HPDE6-E6E7 (cell line): ENCODE measurements around the gene MAP2K3.

ENCODE experiments used
- DNase-seq: peaks from one replicate; pipeline ENCODE4 v3.0.0; 2011; ENCODE audit warnings: missing footprints; ENCODE audit errors: extremely low spot score

Gene MAP2K3

DNA sequence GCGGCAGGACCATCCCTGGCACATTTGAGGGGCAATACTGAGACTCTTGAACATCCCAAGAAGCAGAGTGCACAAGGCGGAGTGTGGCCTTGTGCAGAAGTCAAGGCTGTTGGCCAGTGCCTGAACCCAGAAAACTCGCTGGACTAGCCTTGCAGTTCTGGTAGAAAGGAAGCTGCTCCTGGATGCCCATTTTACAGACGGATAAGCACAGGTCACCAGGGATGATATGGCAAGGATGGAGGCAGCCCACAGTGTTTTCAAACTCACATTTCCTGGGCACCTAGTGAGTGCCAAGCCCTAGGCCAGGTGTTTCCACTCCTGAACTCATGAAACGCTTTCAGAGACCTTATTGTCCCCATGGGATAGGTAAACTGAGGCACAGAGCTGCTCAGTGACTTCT is 1.7 kb upstream of the MAP2K3 start:
- no peak for DNase-seq

DNA sequence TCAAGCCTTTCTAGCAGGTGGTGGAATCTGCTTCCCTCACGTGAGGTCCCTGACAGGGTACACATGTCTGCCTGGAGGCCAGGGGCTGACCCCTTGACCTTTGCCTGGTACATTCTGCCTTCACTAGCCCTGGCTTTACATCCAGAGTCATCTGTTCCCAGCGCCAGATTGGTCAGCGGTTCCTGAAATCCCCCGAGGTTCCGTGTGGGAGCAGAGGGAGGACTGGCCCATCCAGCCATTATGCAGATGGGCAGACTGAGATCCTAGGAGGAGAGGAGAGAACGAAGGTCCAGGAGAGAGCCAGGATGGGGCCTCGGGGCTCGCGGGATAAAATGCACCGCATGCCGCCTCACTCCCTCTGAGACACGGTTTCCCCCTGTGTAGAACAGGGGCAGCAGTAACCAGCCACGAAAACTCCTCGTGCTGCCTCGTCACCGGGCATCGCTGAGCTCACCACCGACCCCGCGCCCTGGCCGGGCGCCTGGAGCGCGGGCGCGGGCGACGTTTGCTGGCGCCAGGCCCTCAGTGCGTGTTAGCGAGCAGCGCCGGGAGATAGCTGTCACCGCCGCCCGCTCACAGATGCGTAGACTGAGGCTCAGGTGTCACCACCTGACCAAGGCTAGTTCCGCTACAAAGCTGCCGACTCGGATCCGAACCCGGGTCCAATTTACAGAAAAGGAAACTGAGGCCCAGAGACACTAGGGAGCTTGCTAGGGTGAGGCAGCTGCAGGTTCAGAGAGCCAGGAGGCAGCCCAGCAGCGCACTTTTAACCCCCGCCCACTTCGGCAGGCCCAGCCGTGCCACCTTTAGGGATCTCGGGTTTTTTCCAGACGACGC is 811 bp upstream of the MAP2K3 start:
- no peak for DNase-seq

DNA sequence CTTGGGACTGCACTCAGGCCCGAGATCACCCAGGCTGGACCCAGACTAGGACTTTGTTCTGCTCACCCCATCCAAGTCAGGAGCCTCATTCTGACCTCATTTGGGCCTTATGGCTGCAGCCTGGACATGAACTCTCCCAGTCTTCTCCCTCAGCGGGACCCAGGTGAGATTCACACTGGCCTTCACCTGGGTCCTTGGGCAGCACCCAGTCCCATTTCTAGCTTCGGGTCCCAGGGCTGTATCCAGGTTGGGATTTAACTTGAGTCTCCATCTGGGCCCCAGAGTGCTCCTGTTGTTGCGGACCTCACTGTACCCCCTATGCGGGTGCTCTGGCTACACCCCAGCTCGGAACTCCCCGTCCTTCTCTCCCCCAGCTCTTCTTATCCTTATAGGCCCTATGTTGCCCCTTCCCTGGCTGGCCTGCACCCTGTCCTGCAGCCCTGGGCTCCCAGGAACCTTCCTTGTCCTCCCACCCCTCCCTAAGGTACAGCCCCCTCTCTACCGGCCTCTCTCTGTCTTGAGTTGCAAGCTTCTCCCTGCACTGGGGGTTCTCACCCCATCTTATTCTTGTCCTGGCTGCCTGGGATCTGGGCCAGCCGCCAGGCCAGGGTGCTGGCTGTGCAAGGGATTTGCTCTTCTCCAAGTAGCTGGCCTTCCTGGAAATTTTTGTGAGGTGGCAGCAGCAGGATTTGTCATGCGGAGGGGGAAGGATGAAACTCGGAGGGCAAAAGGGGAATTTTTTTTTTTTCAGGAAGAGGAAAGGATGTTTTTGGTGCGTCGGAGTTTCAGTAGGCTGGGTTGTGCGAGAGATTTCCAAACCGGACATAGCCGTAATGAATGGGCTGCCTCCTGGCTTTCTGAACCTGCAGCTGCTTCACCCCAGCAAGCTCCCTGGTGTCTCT is 904 bp downstream of the MAP2K3 start:
- no peak for DNase-seq

DNA sequence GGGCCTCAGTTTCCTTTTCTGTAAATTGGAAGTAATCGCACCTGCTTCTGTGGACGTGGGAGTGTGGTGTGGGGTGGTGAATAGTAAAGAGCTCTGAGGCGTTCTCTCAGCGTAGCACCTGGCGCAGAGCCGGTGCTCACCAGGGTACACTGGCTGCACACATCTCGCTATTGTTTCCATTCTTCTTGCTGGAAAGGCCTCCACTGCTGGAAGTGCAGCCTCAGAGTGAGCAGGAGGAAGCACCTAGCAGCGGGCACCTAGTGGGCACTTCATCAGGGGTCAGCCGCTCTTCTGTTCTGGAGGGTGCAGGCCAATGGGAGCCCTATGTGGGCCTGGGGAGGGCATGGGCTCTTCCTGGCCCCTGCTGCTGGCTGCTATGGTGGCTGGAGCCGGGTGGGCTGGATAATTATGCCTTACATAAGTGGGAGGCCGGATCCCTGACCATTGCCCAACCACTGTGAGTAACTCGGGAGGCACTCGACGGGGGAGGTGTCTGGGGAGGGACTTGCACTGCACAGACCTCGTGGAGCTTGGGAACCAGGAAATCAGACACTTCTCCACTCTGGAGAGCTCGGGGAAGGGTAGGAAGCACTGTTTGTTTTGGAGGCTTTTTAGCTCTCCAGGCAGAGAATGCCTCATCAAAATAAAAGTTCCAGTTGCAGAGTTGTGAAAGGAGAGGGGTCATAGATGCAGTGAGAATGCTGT is 1.7 kb downstream of the MAP2K3 start:
- peak; percentile 88 for DNase-seq

DNA sequence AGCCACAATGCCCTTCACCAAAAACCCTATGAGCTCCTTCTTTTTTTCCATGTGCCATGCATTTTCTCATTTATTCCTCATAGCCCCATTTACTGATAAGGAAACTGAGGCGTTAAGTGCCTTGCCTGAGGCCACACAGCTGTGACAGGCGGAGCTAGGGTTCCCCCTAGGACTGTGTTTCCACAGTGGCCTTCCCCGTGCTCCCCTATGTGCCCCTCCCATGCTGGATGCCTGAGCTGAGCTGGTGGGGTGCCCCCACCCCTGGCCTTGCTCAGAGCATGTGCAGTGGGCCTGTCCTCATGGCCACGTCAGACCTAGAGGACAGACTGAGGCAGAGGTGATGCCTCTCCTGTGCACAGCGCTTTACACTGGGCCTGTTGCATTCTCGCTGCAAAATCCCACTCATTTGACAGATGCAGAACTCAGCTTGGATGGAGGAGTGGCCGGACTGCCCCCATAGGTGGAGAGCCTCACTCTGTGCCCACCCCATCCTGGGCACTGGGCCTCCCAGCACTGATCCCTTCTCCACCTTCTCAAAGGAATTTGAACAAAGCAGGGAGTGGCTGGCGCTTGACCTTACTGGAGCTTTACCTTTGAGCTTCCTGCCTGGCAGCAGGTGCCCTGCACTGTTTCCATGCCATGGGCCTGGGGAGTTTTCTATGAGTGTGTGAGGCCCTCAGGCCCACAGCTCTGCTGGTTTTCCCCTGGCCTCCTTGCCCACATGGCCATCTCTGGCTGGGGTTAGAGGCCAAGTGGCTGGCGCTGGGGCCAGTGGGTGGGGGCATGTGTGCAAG is 2.6 kb downstream of the MAP2K3 start:
- no peak for DNase-seq

DNA sequence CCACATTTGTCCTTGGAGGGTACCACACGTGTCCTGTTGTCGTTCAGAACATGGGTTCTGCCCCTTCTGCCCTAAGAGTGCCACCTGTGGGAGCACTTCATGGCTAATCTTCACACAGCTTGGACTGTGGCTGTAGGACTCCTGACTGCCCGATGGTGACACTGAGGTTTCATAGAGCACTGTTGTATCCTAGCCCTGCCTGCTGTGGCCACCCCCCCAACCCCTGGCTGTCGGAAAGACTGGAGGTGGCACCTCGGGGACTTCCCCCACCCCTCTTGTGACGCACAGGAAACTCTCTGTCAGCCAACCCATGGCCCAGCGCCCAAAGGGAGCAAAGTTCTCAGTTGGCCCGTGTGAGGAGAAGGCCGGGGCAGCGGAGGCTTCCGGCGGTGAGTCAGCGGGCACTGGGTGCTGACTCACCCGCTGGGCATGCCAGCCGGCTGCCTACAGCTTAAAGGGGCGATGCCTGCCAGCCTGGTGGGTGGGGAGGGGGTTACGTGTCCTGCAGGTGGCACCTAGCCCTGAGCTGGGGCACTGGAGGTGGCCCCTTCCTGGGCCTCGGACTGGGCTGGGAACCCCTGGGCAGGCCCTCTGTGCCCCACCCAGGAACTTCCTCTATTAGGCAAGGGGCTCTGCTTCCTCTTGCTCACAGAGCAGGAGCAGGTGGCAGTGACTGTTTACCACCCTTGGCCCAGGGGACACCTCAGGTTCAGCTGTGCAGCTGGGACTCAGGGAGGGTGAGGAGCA is 3.4 kb downstream of the MAP2K3 start:
- peak; percentile 87 for DNase-seq

DNA sequence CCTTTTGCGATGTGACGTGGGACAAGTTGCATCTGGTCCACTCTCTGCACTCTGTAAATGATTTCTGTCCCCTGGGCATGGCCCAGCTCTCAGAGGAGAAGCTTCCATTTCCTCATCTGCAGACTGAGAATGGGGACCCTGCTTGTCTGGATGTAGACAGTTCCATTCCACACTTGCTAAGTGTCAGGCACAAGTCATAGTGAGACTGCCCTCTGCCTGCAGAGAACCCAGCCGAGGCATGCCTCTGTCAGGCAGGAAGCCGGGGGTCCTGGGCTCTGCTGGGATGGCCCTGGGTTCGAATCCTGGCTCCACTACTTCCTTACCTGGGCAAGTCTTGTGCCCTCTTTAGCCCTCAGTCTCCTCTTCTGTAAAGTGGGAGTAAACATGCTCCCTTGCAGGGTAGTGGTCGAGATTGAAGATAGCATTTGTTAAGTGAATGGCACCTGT is 4.1 kb downstream of the MAP2K3 start:
- no peak for DNase-seq

DNA sequence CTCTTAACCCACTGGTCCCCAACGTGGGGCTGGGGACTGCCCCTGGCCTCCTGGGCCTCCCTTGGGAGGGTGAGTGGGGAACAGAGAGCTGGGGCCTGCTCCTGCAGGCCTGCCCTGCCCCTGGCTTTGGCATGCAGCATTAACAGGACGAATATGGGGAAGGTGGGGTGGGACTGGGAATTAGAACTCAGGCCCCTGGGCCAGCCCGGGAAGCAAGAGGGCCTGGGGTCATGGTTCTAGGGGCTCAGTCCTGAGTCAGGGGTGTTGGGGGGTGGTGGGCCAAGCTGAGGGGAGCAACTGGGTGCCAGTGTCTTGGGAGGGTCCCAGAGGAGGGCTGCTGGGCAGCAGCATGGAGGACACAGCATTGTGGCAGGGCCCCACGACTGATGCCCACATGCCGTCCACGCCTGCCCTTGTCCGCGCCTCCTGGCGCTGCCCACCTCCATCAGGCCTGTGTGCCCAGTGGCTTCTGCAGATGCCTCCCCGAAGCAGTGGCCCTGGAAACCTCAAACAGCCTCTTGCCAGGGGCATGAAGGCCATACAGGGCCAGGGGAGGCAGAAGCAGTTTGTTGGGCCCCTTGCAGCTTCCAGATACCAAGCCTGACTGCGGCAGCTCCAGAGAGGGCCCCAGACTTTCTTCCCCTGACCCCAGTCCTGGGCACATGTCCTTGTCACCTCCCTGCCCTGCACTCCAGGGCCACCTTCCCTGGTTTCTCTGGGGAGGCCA is 4.8 kb downstream of the MAP2K3 start:
- DNase-seq = no peak

DNA sequence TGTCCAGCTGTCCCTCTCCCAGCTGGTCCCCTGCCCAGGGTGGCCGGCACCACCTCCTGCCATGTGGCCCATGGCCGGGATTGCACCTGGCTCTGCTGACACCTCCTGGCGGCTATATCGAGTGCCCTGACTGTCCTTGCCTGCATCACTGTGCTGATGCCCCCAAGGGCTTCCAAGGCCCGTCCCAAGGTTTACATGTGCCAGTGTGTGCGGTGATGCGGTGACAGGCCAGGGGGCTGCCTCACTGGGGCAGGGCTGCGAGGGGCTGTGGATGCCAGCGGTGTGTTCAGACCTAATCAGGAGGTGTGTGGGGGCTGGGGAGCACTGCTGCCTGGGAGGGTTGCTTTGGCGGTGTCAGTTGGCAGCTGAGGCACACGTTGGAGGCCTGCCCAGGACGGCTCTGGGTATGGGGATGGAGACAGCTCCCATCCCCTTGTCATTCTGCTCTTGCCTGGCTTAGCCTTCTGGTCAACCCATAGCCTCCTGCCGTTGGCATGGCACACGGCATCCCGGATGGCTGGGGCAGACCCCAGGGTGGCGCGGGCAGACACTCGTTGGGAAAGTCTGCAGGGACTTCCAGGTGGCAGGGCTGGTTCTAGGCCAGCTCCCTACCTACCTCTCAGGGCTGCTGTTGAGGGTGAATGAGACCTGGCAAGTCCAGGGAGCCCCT is 5.5 kb downstream of the MAP2K3 start:
- no peak for DNase-seq

DNA sequence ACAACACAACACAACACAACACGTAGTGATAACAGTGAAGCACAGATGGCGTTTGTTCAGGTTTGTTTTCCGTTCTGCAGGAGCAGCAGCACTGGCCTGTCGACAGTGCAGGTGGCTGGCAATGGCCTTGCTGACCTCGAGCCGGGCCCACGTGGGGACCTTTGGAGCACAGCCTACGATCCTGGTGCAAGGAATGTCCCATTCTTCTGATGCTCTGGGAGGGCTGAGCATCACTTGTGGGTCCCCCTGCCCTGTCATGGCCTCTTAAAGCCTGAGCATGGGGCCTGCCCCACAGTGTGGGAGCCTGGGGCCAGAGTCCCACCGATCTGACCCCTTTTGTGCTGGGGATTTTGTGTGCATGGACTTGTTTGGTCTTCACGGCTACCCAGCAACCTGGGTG is 6.8 kb downstream of the MAP2K3 start:
- no peak for DNase-seq

DNA sequence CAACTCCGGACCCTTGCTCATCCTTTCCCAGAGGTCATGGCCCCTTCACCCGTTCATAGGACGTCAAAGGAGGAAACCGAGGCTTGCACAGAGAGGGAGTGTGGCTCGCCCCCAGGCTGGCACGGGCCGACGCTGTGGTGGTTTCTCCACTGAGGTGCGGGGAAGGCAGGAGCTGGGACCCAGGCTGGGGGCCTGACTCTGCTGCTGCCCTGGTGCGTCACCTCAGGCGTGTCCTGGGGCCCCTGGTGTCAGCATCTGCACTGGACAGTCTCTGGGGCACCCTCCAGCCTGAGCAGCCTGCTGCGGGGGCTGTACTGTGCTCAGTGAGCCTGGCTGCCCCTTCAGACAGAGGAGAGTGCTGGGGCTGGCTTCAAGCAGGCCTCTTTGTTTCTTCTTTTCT is 7.4 kb downstream of the MAP2K3 start:
- DNase-seq = no peak

DNA sequence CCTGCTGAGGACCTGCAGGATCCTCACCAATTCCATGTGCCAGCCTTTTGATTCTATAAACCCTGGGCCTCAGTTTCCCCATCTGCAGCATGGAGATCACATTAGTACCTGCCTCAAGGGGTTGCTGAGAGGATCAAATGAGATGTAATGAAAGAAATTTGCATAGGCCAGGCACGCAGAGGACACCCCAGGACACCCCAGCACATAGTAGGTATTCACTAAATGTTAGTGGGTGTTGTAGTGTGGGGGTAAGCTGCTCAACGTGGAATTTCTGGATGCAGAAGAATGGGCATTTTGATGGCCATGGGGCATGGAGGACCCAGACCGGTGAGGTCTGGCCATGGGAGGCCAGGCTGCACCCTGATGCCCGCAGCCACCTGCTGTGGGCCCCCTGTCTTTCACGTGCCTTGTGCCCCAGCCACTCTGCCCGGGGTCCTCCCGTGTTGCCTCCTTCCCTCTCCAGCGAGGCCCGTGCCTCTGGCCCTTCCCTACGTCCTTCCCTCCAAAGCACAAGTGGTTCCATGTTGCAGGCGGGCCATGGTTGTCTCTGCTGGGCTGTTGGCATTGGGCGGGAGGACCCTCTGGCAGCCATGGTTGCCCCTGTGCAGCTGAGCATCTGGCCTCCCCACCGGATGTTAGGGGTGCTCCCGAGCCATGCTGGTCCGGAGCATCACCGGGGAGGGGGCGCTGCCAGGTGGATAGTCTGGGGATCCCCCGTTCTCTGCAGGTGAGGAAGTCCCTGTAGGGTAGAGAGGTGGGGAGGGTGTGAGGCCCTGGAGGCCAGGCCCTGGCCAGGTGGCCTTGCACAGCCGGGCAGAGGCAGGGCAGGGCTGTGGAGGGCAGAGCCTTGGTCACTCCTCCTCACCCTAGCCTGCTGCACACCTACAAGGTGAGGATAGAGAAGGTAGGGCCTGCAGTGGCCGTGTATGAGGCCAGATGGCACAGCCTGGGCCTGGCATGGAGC is 8.6 kb downstream of the MAP2K3 start:
- no peak for DNase-seq

DNA sequence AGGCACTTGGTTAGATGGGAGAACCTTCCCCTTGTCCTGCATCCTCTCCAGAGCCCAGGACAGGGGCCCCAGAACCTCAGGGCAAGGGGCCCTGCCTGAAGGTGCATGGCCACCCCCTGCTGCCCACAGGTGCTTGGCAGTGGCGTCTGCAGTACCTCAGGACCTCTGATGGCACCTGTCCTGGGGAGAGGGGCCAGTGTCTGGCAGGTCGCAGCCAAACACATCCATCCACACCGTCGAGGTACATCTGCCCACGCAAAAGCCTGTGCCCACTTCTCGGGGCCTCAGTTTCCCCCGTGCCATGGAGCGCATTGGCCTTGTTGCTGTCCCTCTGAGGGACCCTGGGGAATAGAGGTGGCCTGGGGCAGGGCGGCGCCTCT is 9.3 kb downstream of the MAP2K3 start:
- no peak for DNase-seq

DNA sequence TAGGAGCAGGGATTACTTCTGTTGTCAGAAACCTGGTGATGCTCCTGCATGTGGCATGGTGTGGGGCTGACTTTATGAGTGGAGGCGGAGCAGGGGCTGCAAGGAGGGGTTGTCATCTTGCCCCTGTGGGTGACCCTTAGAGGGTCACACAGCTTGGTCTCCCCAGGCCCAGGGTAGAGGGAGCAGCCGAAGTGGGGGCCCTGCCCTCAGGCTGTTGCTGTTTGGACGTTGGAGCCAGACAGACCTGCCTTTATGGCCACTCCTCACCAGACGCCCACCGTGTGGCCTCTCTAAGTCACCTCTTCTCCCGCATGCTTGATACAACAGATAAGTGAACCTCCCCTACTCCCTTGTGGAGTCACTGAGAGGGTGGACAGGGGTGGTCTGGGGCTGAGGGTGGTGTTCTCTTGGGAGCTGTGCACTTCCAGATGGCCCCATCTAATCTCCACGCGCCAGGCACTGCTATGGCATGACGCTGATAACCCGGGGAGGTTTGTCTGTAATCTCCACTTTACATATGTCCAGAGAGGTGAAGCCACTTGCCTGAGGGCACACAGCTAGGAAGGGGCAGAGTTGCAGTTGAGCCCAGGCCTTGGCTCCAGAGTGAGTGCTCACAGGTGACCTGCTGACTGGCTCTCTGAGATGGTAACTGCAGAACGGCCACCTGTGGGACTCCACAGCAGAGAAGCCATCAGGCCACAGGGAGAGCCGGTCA is 10.0 kb downstream of the MAP2K3 start:
- DNase-seq = no peak

DNA sequence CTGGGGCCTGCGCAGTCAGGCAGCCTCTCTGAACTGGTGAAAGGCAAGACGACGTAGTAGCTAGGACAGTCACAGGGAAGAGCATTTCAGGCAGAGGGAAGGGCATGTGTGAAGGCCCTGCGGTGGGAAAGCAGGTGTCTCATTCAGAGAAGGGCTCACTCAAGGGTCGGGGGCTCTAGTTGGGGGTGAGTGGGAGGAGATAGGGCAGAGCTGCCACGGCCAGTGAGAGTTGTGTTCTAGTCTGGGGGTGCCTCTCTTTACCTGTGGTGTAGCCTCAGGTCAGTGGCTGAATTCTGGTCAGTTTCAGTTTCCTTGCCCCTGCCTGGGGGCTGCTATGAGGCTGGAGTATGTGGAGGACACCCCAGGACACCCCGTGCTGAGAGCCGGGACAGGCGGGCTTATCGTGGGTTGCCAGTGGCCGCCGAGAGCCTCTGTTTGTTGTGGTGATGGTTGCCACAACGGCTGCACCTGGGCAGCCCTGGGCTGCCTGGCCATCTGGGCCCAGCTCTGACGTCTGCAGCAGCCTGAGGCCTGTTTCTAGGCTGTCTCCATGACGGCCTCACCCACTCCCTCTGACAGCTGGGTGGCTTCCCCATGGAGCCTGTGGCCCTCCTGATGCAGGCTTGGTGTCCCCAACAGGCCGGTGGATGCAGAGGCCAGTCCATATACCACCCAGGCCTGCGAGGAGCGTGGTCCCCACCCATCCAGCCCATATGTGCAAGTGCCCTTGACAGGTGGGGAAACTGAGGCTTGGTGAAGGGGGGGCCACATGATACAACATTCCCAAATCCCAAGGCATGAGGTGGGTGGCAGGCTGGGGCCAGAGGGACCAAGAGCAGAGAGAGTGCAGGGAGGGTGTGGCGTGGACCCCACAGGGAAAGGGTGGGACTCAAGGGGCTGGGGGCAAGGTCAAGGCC is 10.8 kb downstream of the MAP2K3 start:
- no peak for DNase-seq
